HepG2 (cell line): ENCODE results near the gene MYL12B. TPM values are rescaled to one million over a fixed set of nuclear protein-coding genes. Genes with fewer than 3 reads are reported as not detected.

Source experiments
- DNMT3B ChIP-seq: conservative IDR thresholded peaks from 2 replicates; pipeline ENCODE4 v1.6.1; 2016; ENCODE audit warnings: missing biosample characterization, control low read depth
- ETV5 ChIP-seq: IDR thresholded peaks from 2 replicates; pipeline ENCODE4 v1.6.1; 2018; ENCODE audit warnings: missing biosample characterization, missing genetic modification reagents, inconsistent platforms, borderline replicate concordance
- FOXC1 ChIP-seq: sonication (generic); formaldehyde crosslinking; IDR thresholded peaks from 2 replicates; pipeline ENCODE4 v1.8.0; 2022; ENCODE audit warnings: mild to moderate bottlenecking, missing genetic modification reagents, borderline replicate concordance
- FOXK1 ChIP-seq: sonication (generic); formaldehyde crosslinking; IDR thresholded peaks from 2 replicates; pipeline ENCODE4 v1.4.0; 2020; ENCODE audit warnings: low read depth, missing genetic modification reagents, borderline replicate concordance
- JUND ChIP-seq: sonication (generic); formaldehyde crosslinking; IDR thresholded peaks from 2 replicates; pipeline ENCODE4 v1.8.0; 2022; ENCODE audit warnings: mild to moderate bottlenecking, missing genetic modification reagents
- KDM2A ChIP-seq: sonication (generic); formaldehyde crosslinking; IDR thresholded peaks from 2 replicates; pipeline ENCODE4 v1.4.0; 2020; ENCODE audit warnings: low read depth, missing genetic modification reagents, borderline replicate concordance
- KLF13 ChIP-seq: sonication (generic); formaldehyde crosslinking; IDR thresholded peaks from 2 replicates; pipeline ENCODE4 v1.4.0; 2020; ENCODE audit warnings: mild to moderate bottlenecking, missing genetic modification reagents
- NFE2L1 ChIP-seq: sonication (generic); formaldehyde crosslinking; IDR thresholded peaks from 2 replicates; pipeline ENCODE4 v1.4.0; 2020; ENCODE audit warnings: missing genetic modification reagents, mild to moderate bottlenecking, borderline replicate concordance
- NFKB2 ChIP-seq: sonication (generic); formaldehyde crosslinking; IDR thresholded peaks from 2 replicates; pipeline ENCODE4 v1.4.0; 2020; ENCODE audit warnings: missing genetic modification reagents, borderline replicate concordance
- SSRP1 ChIP-seq: IDR thresholded peaks from 2 replicates; pipeline ENCODE4 v1.6.1; 2016; ENCODE audit warnings: control low read depth
- YEATS4 ChIP-seq: sonication (generic); formaldehyde crosslinking; IDR thresholded peaks from 2 replicates; pipeline ENCODE4 v1.4.0; 2020; ENCODE audit warnings: missing genetic modification reagents, borderline replicate concordance
- ZBTB3 ChIP-seq: sonication (generic); formaldehyde crosslinking; IDR thresholded peaks from 2 replicates; pipeline ENCODE4 v1.4.0; 2020; ENCODE audit warnings: low read depth, mild to moderate bottlenecking, moderate library complexity, missing genetic modification reagents, borderline replicate concordance
- ZFP36L1 ChIP-seq: sonication (generic); formaldehyde crosslinking; IDR thresholded peaks from 2 replicates; pipeline ENCODE4 v1.8.0; 2022; ENCODE audit warnings: mild to moderate bottlenecking, missing genetic modification reagents, moderate library complexity
- ZMYM3 ChIP-seq: sonication (generic); formaldehyde crosslinking; IDR thresholded peaks from 2 replicates; pipeline ENCODE4 v1.5.1; 2020; ENCODE audit warnings: mild to moderate bottlenecking, missing genetic modification reagents
- ZNF274 ChIP-seq: sonication (generic); formaldehyde crosslinking; IDR thresholded peaks from 2 replicates; pipeline ENCODE4 v1.5.1; 2020; ENCODE audit warnings: mild to moderate bottlenecking, missing genetic modification reagents
- ZNF44 ChIP-seq: sonication (generic); formaldehyde crosslinking; IDR thresholded peaks from 2 replicates; pipeline ENCODE4 v1.5.1; 2020; ENCODE audit warnings: mild to moderate bottlenecking, missing genetic modification reagents
- ZNF607 ChIP-seq: sonication (generic); formaldehyde crosslinking; IDR thresholded peaks from 2 replicates; pipeline ENCODE4 v1.5.1; 2020; ENCODE audit warnings: missing genetic modification reagents, mild to moderate bottlenecking, borderline replicate concordance
- ZNF652 ChIP-seq: IDR thresholded peaks from 2 replicates; pipeline ENCODE4 v1.6.1; 2016; ENCODE audit warnings: low read depth, borderline replicate concordance
- ZNF782 ChIP-seq: sonication (generic); formaldehyde crosslinking; IDR thresholded peaks from 2 replicates; pipeline ENCODE4 v1.4.0; 2020; ENCODE audit warnings: missing genetic modification reagents, mild to moderate bottlenecking, borderline replicate concordance
- polyA plus RNA-seq, 8 experiments: library from polyadenylated mRNA; depleted of rRNA in 3 of 8; stranded (reverse) in 7 of 8; unstranded in 1 of 8; fragments of >200 nt; fragmentation: Illumina TruSeq in 4 of 8; extraction: Trizol in 4 of 8; gene quantifications; 2 replicates each; pipeline versions ENCODE4 v1.2.1 to v1.2.3, GENCODE V29; 2011 to 2016; ENCODE audit warnings: low read depth in 4 of 8, missing spikeins in 1 of 8, mixed read lengths in 1 of 8; ENCODE audit not compliant: insufficient read depth in 1 of 8
- total RNA-seq, 5 experiments: library from RNA; depleted of rRNA; stranded (reverse); fragments of >200 nt; fragmentation: Illumina TruSeq; extraction: Trizol; gene quantifications; 2 replicates each; pipeline ENCODE4 v1.2.3, GENCODE V29; 2016; ENCODE audit warnings: low read depth in 1 of 5
- TF ChIP-seq, protein P1 (sequence below), 2 experiments: IDR thresholded peaks; 2 replicates each; pipeline ENCODE4 v1.6.1; 2011 to 2012; ENCODE audit warnings: low read length in 2 of 2, borderline replicate concordance in 1 of 2, low read depth in 1 of 2, mild to moderate bottlenecking in 1 of 2, moderate library complexity in 1 of 2
- TF ChIP-seq, protein P2 (sequence below): sonication (generic); formaldehyde crosslinking; IDR thresholded peaks from 2 replicates; pipeline ENCODE4 v1.4.0; 2020; ENCODE audit warnings: missing genetic modification reagents

MYL12B gene
- total and polyA plus RNA-seq, 2 of the 13 experiments (the other 11 are each of a cell fraction or from before 2014, with no cell fraction given) = 265 to 340 TPM

DNA sequence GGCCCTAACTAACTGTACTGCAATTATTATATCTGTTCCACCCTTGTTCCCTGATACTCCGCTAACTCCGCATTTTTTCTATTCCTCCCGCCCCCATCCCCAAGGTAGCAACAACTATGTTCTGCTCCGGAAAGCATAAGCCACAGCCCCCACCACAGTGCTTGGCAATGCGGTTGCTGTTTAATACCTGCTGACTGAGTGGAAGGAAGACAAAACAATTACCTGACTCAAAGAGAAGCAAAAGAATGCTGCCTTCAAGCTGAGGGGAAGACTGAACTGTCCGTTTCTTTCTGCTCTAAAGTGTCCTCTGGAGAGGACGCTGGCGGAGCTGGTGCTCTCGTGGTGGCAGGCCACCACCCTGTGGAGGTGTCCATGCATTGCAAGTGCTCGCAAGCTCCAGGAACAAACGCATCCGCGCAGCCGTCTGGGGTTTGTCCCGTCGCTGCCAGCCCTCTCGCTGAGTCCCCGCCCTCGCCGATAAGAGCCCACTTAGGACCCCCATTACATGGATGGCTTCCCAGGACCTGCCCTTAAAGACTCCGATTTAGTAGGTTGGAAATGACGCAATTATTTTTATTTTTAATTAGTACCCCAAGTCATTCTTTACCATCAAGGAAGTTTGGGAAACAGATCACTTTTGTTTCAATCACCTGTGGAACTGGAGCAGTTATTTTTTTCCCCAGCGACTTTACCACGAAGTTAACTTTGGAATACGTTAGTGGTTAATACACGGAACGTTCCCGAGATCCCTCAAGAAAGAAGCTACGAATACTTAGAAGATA lies 15.9 kb upstream of the MYL12B start (continued):
- TF ChIP-seq, protein P1, sequence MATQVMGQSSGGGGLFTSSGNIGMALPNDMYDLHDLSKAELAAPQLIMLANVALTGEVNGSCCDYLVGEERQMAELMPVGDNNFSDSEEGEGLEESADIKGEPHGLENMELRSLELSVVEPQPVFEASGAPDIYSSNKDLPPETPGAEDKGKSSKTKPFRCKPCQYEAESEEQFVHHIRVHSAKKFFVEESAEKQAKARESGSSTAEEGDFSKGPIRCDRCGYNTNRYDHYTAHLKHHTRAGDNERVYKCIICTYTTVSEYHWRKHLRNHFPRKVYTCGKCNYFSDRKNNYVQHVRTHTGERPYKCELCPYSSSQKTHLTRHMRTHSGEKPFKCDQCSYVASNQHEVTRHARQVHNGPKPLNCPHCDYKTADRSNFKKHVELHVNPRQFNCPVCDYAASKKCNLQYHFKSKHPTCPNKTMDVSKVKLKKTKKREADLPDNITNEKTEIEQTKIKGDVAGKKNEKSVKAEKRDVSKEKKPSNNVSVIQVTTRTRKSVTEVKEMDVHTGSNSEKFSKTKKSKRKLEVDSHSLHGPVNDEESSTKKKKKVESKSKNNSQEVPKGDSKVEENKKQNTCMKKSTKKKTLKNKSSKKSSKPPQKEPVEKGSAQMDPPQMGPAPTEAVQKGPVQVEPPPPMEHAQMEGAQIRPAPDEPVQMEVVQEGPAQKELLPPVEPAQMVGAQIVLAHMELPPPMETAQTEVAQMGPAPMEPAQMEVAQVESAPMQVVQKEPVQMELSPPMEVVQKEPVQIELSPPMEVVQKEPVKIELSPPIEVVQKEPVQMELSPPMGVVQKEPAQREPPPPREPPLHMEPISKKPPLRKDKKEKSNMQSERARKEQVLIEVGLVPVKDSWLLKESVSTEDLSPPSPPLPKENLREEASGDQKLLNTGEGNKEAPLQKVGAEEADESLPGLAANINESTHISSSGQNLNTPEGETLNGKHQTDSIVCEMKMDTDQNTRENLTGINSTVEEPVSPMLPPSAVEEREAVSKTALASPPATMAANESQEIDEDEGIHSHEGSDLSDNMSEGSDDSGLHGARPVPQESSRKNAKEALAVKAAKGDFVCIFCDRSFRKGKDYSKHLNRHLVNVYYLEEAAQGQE (IDR thresholded peaks at IDR 0.05; ENCODE audit: borderline replicate concordance in 1 of 2, low read depth in 1 of 2, low read length in 2 of 2) = 0 out of 4 replicates have a peak, but pooled peaks of 1 of the 2 experiments have one; percentile 4
- TF ChIP-seq ZFP36L1 (CRISPR knock-in tag) (0 out of 2 replicates have a peak, but pooled peaks have one; percentile 20), ZNF274 (0 out of 2 replicates have a peak, but pooled peaks have one; percentile 28), NFKB2 (CRISPR knock-in tag) (peak; percentile 81; the same call in 1 of the 2 replicates), ZNF44 (CRISPR knock-in tag) (peak; percentile 65; the same call in 1 of the 2 replicates), ZNF782 (no peak), KDM2A (CRISPR knock-in tag) (peak; percentile 79; the same call in 1 of the 2 replicates), JUND (CRISPR knock-in tag) (no peak), ZBTB3 (CRISPR knock-in tag) (0 out of 2 replicates have a peak, but pooled peaks have one; percentile 75), NFE2L1 (no peak), KLF13 (CRISPR knock-in tag) (no peak), SSRP1 (CRISPR knock-in tag) (peak; percentile 37; the same call in 1 of the 2 replicates), FOXK1 (peak; percentile 1; the same call in 1 of the 2 replicates), FOXC1 (peak; percentile 49; the same call in 1 of the 2 replicates), ZNF607 (CRISPR knock-in tag) (peak; percentile 71; the same call in 1 of the 2 replicates), YEATS4 (CRISPR knock-in tag) (0 out of 2 replicates have a peak, but pooled peaks have one; percentile 23), ZMYM3 (peak; percentile 47; the same call in 1 of the 2 replicates), ZNF652 (peak; percentile 8; the same call in 1 of the 2 replicates), ETV5 (CRISPR knock-in tag) (peak; percentile 46; the same call in 1 of the 2 replicates), DNMT3B (0 out of 2 replicates have a peak, but pooled peaks have one; percentile 59)
- TF ChIP-seq, protein P2, sequence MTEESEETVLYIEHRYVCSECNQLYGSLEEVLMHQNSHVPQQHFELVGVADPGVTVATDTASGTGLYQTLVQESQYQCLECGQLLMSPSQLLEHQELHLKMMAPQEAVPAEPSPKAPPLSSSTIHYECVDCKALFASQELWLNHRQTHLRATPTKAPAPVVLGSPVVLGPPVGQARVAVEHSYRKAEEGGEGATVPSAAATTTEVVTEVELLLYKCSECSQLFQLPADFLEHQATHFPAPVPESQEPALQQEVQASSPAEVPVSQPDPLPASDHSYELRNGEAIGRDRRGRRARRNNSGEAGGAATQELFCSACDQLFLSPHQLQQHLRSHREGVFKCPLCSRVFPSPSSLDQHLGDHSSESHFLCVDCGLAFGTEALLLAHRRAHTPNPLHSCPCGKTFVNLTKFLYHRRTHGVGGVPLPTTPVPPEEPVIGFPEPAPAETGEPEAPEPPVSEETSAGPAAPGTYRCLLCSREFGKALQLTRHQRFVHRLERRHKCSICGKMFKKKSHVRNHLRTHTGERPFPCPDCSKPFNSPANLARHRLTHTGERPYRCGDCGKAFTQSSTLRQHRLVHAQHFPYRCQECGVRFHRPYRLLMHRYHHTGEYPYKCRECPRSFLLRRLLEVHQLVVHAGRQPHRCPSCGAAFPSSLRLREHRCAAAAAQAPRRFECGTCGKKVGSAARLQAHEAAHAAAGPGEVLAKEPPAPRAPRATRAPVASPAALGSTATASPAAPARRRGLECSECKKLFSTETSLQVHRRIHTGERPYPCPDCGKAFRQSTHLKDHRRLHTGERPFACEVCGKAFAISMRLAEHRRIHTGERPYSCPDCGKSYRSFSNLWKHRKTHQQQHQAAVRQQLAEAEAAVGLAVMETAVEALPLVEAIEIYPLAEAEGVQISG (CRISPR knock-in tag) = peak; percentile 57
